K562 (cell line): Measurements from ENCODE around the gene CBX8. TPM values are rescaled to one million over a fixed set of nuclear protein-coding genes. Genes with fewer than 3 reads are reported as not detected.

Experiments
- ATAC-seq: fragments of 200-7000 bp; cut with Tn5 transposase; 3 replicates; pipeline ENCODE4 v1.9.1; 2020; ENCODE audit warnings: moderate library complexity
- BruUV-seq: library from RNA; stranded (reverse); fragments of 400-500 nt; replicated peaks from 2 replicates; lab custom pipeline; 2021; lab: Mats Ljungman, UMichigan
- CTCF ChIA-PET: fragments of 300-600 bp; formaldehyde crosslinking; extraction: SDS; loops from one replicate; lab custom pipeline; 2021; ENCODE audit warnings: low intra/inter-chr PET ratio; lab: Yijun Ruan, JAX
- POLR2A ChIA-PET: fragments of 300-600, 350-650 bp; sonication (Branson Sonifier 250); formaldehyde crosslinking; extraction: SDS; loops from one replicate; lab custom pipeline; 2021; ENCODE audit warnings: antibody characterized with exemption, inconsistent platforms; lab: Yijun Ruan, JAX
- DNase-seq, 4 experiments: peaks; one replicate each; pipeline versions ENCODE4 v3.0.0 to v3.0.0-alpha.2; 2011 to 2018; ENCODE audit warnings: low spot score in 3 of 4, mixed read lengths in 3 of 4; ENCODE audit errors: extremely low read depth in 1 of 4
- FAIRE-seq: peaks from 2 replicates; lab custom pipeline; 2011; peaks lifted over from hg19 to GRCh38; lab: Jason Lieb, UNC
- H2AFZ ChIP-seq: 2 replicates; pipeline ENCODE4 v1.6.0; 2011; ENCODE audit warnings: low read depth, low read length, control low read depth, inconsistent platforms
- H3K27ac ChIP-seq: fragments of 200-600 bp; 3 replicates; pipeline ENCODE4 v1.8.0; 2011; ENCODE audit warnings: low read depth, mild to moderate bottlenecking, control low read depth, inconsistent platforms, low read length, moderate library complexity, mixed read lengths; ENCODE audit errors: extremely low read depth
- H3K27me3 ChIP-seq, 2 experiments: fragments of 300-600 bp in 1 of 2; 2 replicates in 1 of 2; 3 replicates in 1 of 2; pipeline versions ENCODE4 v1.6.0 to v1.8.0; 2011; ENCODE audit warnings: inconsistent platforms in 2 of 2, low read length in 2 of 2, mild to moderate bottlenecking in 1 of 2, mixed read lengths in 1 of 2, moderate library complexity in 1 of 2; ENCODE audit not compliant: control insufficient read depth in 2 of 2, insufficient read depth in 2 of 2
- H3K36me3 ChIP-seq: fragments of 300-600 bp; 3 replicates; pipeline ENCODE4 v1.8.0; 2011; ENCODE audit warnings: mild to moderate bottlenecking, low read length, inconsistent platforms; ENCODE audit not compliant: control insufficient read depth, insufficient read depth
- H3K4me1 ChIP-seq, 2 experiments: fragments of 200-600 bp in 1 of 2; replicated peaks in 1 of 2; 2 replicates in 1 of 2; 3 replicates in 1 of 2; pipeline versions ENCODE4 v1.5.1 to v1.8.0; 2011; ENCODE audit warnings: inconsistent platforms in 2 of 2, low read length in 2 of 2, mild to moderate bottlenecking in 1 of 2, mixed read lengths in 1 of 2, moderate library complexity in 1 of 2; ENCODE audit not compliant: control insufficient read depth in 2 of 2, insufficient read depth in 2 of 2
- H3K4me2 ChIP-seq: 2 replicates; pipeline ENCODE4 v1.6.1; 2011; ENCODE audit warnings: low read length, control low read depth, inconsistent platforms, mixed read lengths; ENCODE audit not compliant: insufficient read depth
- H3K4me3 ChIP-seq: fragments of 200-600 bp; sonication (generic), shearing (Covaris generic); 2 replicates; pipeline ENCODE4 v1.5.1; 2016; ENCODE audit warnings: control low read depth, inconsistent platforms
- H3K79me2 ChIP-seq: fragments of 200-600 bp; 3 replicates; pipeline ENCODE4 v1.8.0; 2011; ENCODE audit warnings: low read length, inconsistent platforms; ENCODE audit not compliant: control insufficient read depth, insufficient read depth
- H3K9ac ChIP-seq, 2 experiments: 2 replicates each; pipeline versions ENCODE4 v1.6.0 to v1.6.1; 2011; ENCODE audit warnings: low read depth in 2 of 2, low read length in 2 of 2, control low read depth in 1 of 2, inconsistent platforms in 1 of 2, mild to moderate bottlenecking in 1 of 2, mixed read lengths in 1 of 2; ENCODE audit not compliant: insufficient read depth in 1 of 2
- H3K9me1 ChIP-seq: one replicate; pipeline ENCODE4 v1.6.0; 2011; ENCODE audit warnings: inconsistent platforms, mild to moderate bottlenecking, low read length, moderate library complexity; ENCODE audit not compliant: control insufficient read depth, insufficient read depth
- H3K9me3 ChIP-seq: replicated peaks from 2 replicates; pipeline ENCODE4 v1.5.1; 2011; ENCODE audit warnings: low read depth, low read length, inconsistent platforms; ENCODE audit not compliant: control insufficient read depth, insufficient read depth
- H4K20me1 ChIP-seq: replicated peaks from 2 replicates; pipeline ENCODE4 v1.6.1; 2011; ENCODE audit warnings: low read length, inconsistent platforms, mixed read lengths; ENCODE audit not compliant: control insufficient read depth, insufficient read depth
- ATF3 ChIP-seq, 2 experiments: fragments of 450-650 bp in 1 of 2; sonication (generic) in 1 of 2; formaldehyde crosslinking in 1 of 2; IDR thresholded peaks in 1 of 2; conservative IDR thresholded peaks in 1 of 2; 2 replicates each; pipeline versions ENCODE4 v1.6.1 to v1.8.1; 2016 to 2023; ENCODE audit warnings: mild to moderate bottlenecking in 2 of 2, moderate library complexity in 2 of 2, inconsistent platforms in 1 of 2, missing genetic modification reagents in 1 of 2
- DEAF1 ChIP-seq: fragments of 450-650 bp; formaldehyde crosslinking; IDR thresholded peaks from 2 replicates; pipeline ENCODE4 v1.4.0; 2020; ENCODE audit warnings: mild to moderate bottlenecking, moderate library complexity
- DMBX1 ChIP-seq: fragments of 250-450 bp; sonication (Bioruptor Pico); IDR thresholded peaks from 2 replicates; pipeline ENCODE4 v1.8.0; 2022; ENCODE audit warnings: inconsistent platforms, mild to moderate bottlenecking, moderate library complexity, borderline replicate concordance
- FOXP4 ChIP-seq: sonication (generic); formaldehyde crosslinking; IDR thresholded peaks from 2 replicates; pipeline ENCODE4 v1.8.0; 2022; ENCODE audit warnings: mild to moderate bottlenecking, missing genetic modification reagents, borderline replicate concordance
- MCM7 ChIP-seq, 2 experiments: fragments of 450-650 bp; IDR thresholded peaks; 2 replicates each; pipeline ENCODE4 v1.6.1; 2016 to 2018
- RBBP5 ChIP-seq: fragments of 200-600 bp; sonication (generic); IDR thresholded peaks from 2 replicates; pipeline ENCODE4 v1.6.1; 2012; ENCODE audit warnings: borderline replicate concordance, mild to moderate bottlenecking, low read length, control low read depth, inconsistent platforms; ENCODE audit not compliant: insufficient read depth, poor library complexity, severe bottlenecking
- RBFOX2 ChIP-seq: fragments of 200-400 bp; formaldehyde crosslinking; IDR thresholded peaks from 2 replicates; pipeline ENCODE4 v1.6.1; 2017; ENCODE audit warnings: low read depth, mild to moderate bottlenecking, low read length, moderate library complexity
- SIX5 ChIP-seq, 2 experiments: IDR thresholded peaks; 2 replicates each; pipeline ENCODE4 v1.6.1; 2011; ENCODE audit warnings: low read length in 2 of 2, borderline replicate concordance in 1 of 2, low read depth in 1 of 2, mild to moderate bottlenecking in 1 of 2, moderate library complexity in 1 of 2; ENCODE audit not compliant: insufficient read depth in 1 of 2
- TCFL5 ChIP-seq: fragments of 250-450 bp; sonication (Bioruptor Pico); conservative IDR thresholded peaks from 2 replicates; pipeline ENCODE4 v1.6.1; 2021; ENCODE audit warnings: mild to moderate bottlenecking, moderate library complexity, matching md5 sums
- ZNF785 ChIP-seq: fragments of 250-450 bp; sonication (Bioruptor Pico); IDR thresholded peaks from 2 replicates; pipeline ENCODE4 v1.4.0; 2020; ENCODE audit warnings: mild to moderate bottlenecking
- WGBS: fragments of 100-300 bp; shearing (Covaris generic); methylation state at CpG from one replicate; pipeline ENCODE4 v1.1.6; 2016; ENCODE audit warnings: low coverage, mixed read lengths; ENCODE audit not compliant: insufficient coverage; ENCODE audit errors: missing lambda C conversion rate; 5-methylcytosine and 5-hydroxymethylcytosine counted together
- in situ Hi-C: fragments of 300-500 bp; cut with MboI; formaldehyde crosslinking; loops from 4 replicates; pipeline ENCODE4 v1.15.0; 2018; ENCODE audit warnings: inconsistent platforms, mixed read lengths
- intact Hi-C: fragments of 100-400 bp; cut with micrococcal nuclease; formaldehyde crosslinking; loops from 2 replicates; pipeline ENCODE4 v1.14.2; 2022
- polyA plus RNA-seq, 8 experiments: library from polyadenylated mRNA; depleted of rRNA in 4 of 8; stranded (reverse) in 5 of 8; unstranded in 3 of 8; fragments of >200 nt; fragmentation: Nextera tagmentation in 2 of 8; fragmentation: Illumina TruSeq in 1 of 8; extraction: Ambion mirVana in 2 of 8; extraction: Trizol in 1 of 8; gene quantifications; 2 replicates each; pipeline versions ENCODE4 v1.2.1 to v1.2.3, GENCODE V29; 2011 to 2014; ENCODE audit warnings: inconsistent platforms in 1 of 8, missing spikeins in 1 of 8
- total RNA-seq, 7 experiments: library from RNA; depleted of rRNA in 6 of 7; stranded (reverse); fragments of >200 nt in 6 of 7; fragmentation: Illumina TruSeq in 2 of 7; extraction: Trizol in 2 of 7; gene quantifications; 2 replicates each; pipeline versions ENCODE4 v1.2.1 to v1.2.3, GENCODE V29; 2011 to 2021; ENCODE audit warnings: low replicate concordance in 1 of 7

CBX8 gene
- total and polyA plus RNA-seq, 9 of the 15 experiments (the other 6 are each of a cell fraction or from before 2014, with no cell fraction given): 0.08 to 11.9 (median 2.6) TPM

GRCh38 chr17:79824234-79824633 lies 27.4 kb upstream of the CBX8 start:
- no peak for ATAC-seq
- ChIA-PET POLR2A (interaction anchor here (2.6 to 17.8 kb wide), 2 partner anchors 10 to 11 kb away, joined by 15 to 386 read pairs; no protein-coding TSS in a partner anchor), CTCF (no interaction called here)
- WGBS: 89% methylated on average over 12 of the region's 17 CpGs
- no peaks in the 10 kb centered on the region for H3K9me1 ChIP-seq
- H3K79me2 ChIP-seq: peaks cover 31% of the 10 kb centered on the region
- H4K20me1 ChIP-seq: no peaks in the 10 kb centered on the region
- DNase-seq: no peak
- H3K9ac ChIP-seq: 0 out of 4 replicates have a peak overlapping the region, but pooled peaks of 1 of the 2 experiments have one; percentile 77
- H3K4me1 ChIP-seq: peaks cover 64 to 73% of the 10 kb centered on the region in 2 experiments
- H3K27ac ChIP-seq: peak overlapping the region; percentile 87
- H2AFZ ChIP-seq: no peak overlapping the region
- H3K27me3 ChIP-seq: no peaks in the 10 kb centered on the region
- in situ Hi-C loops (no loop called here), intact Hi-C loops (no loop called here)
- peak overlapping the region; percentile 90 for H3K4me2 ChIP-seq
- FAIRE-seq: no peak
- no peaks in the 10 kb centered on the region for H3K9me3 ChIP-seq
- peak overlapping the region; percentile 44; the same call in 1 of the 2 replicates for H3K4me3 ChIP-seq
- no TSS peak for BruUV-seq
- H3K36me3 ChIP-seq: no peaks in the 10 kb centered on the region
- TF ChIP-seq ZNF785 (CRISPR knock-in tag) (no peak), SIX5 (IDR thresholded peaks at IDR 0.05; ENCODE audit: borderline replicate concordance in 1 of 2, insufficient read depth in 1 of 2, low read depth in 1 of 2, low read length in 2 of 2) (no peak), RBFOX2 (0 out of 2 replicates have a peak, but pooled peaks have one; percentile 16), DEAF1 (CRISPR knock-in tag) (no peak), FOXP4 (CRISPR knock-in tag) (no peak), DMBX1 (CRISPR knock-in tag) (no peak), MCM7 (IDR thresholded peaks at IDR 0.05) (no peak), TCFL5 (no peak), ATF3 (IDR thresholded peaks at IDR 0.05) (no peak), ATF3 (CRISPR knock-in tag; conservative IDR thresholded peaks at IDR 0.05) (no peak), RBBP5 (no peak)
